Endothelial cell of umbilical vein (primary cell): ENCODE measurements around the gene LTB4R. TPM values are rescaled to one million over a fixed set of nuclear protein-coding genes. Genes with fewer than 3 reads are reported as not detected.

ENCODE experiments used
- BruUV-seq: library from RNA; stranded (reverse); fragments of 400-500 nt; replicated peaks from 2 replicates; lab custom pipeline; 2021; lab: Mats Ljungman, UMichigan
- CTCF ChIA-PET: fragments of 300-600, 350-600 bp; sonication (Branson Sonifier 250); formaldehyde crosslinking; loops from one replicate; lab custom pipeline; 2021; ENCODE audit warnings: antibody characterized with exemption, inconsistent platforms; lab: Charles Lee
- POLR2A ChIA-PET: fragments of 300-600, 350-600 bp; sonication (Branson Sonifier 250); formaldehyde crosslinking; loops from one replicate; lab custom pipeline; 2021; ENCODE audit warnings: antibody characterized with exemption, inconsistent platforms; lab: Charles Lee
- DNase-seq: peaks from one replicate; pipeline ENCODE4 v3.0.0-alpha.2; 2011; ENCODE audit warnings: low read depth, low spot score
- FAIRE-seq: peaks from 2 replicates; lab custom pipeline; 2011; peaks lifted over from hg19 to GRCh38; lab: Jason Lieb, UNC
- H2AFZ ChIP-seq: 2 replicates; pipeline ENCODE4 v1.6.0; 2012; ENCODE audit warnings: low read depth, low read length, control low read depth, inconsistent platforms
- H3K27ac ChIP-seq: 2 replicates; pipeline ENCODE4 v1.5.1; 2011; ENCODE audit warnings: low read depth, mild to moderate bottlenecking, control low read depth, low read length, moderate library complexity; ENCODE audit not compliant: insufficient read depth
- H3K27me3 ChIP-seq, 2 experiments: 2 replicates each; pipeline versions ENCODE4 v1.6.0 to v1.6.1; 2011; ENCODE audit warnings: low read length in 2 of 2, mixed read lengths in 1 of 2; ENCODE audit not compliant: control insufficient read depth in 2 of 2, insufficient read depth in 2 of 2
- H3K36me3 ChIP-seq, 2 experiments: 2 replicates in 1 of 2; 3 replicates in 1 of 2; pipeline ENCODE4 v1.5.1; 2011; ENCODE audit warnings: low read length in 2 of 2, mild to moderate bottlenecking in 1 of 2, moderate library complexity in 1 of 2; ENCODE audit not compliant: control insufficient read depth in 2 of 2, insufficient read depth in 2 of 2; ENCODE audit errors: extremely low read depth in 1 of 2
- H3K4me1 ChIP-seq: 3 replicates; pipeline ENCODE4 v1.5.1; 2011; ENCODE audit warnings: mild to moderate bottlenecking, low read length; ENCODE audit not compliant: control insufficient read depth, insufficient read depth; ENCODE audit errors: extremely low read depth
- H3K4me2 ChIP-seq: 2 replicates; pipeline ENCODE4 v1.6.1; 2011; ENCODE audit warnings: low read length, control low read depth, mixed read lengths; ENCODE audit not compliant: insufficient read depth
- H3K4me3 ChIP-seq, 3 experiments: fragments of 200-600 bp in 1 of 3; sonication (generic), shearing (Covaris generic) in 1 of 3; replicated peaks in 1 of 3; 2 replicates each; pipeline ENCODE4 v1.5.1; 2011 to 2016; ENCODE audit warnings: control low read depth in 3 of 3, low read length in 3 of 3, mild to moderate bottlenecking in 2 of 3, inconsistent platforms in 1 of 3, low read depth in 1 of 3, moderate library complexity in 1 of 3; ENCODE audit not compliant: insufficient read depth in 1 of 3
- H3K79me2 ChIP-seq: 2 replicates; pipeline ENCODE4 v1.6.0; 2012; ENCODE audit warnings: low read length, inconsistent platforms; ENCODE audit not compliant: control insufficient read depth, insufficient read depth
- H3K9ac ChIP-seq: replicated peaks from 2 replicates; pipeline ENCODE3; 2011; ENCODE audit warnings: low read length, control low read depth; ENCODE audit not compliant: insufficient read depth; ENCODE audit errors: extremely low read depth
- H3K9me1 ChIP-seq: replicated peaks from 3 replicates; pipeline ENCODE4 v1.6.0; 2011; ENCODE audit warnings: mild to moderate bottlenecking, low read length; ENCODE audit not compliant: control insufficient read depth, insufficient read depth; ENCODE audit errors: extremely low read depth
- H3K9me3 ChIP-seq: replicated peaks from 2 replicates; pipeline ENCODE4 v1.5.1; 2012; ENCODE audit warnings: low read length, inconsistent platforms; ENCODE audit not compliant: control insufficient read depth, insufficient read depth
- H4K20me1 ChIP-seq: replicated peaks from 2 replicates; pipeline ENCODE3; 2011; ENCODE audit warnings: mild to moderate bottlenecking, low read length; ENCODE audit not compliant: control insufficient read depth, insufficient read depth; ENCODE audit errors: extremely low read depth
- EZH2 ChIP-seq: IDR thresholded peaks from 2 replicates; pipeline ENCODE4 v1.6.1; 2012; ENCODE audit warnings: borderline replicate concordance, low read depth, mild to moderate bottlenecking, moderate library complexity, low read length, inconsistent platforms; ENCODE audit not compliant: severe bottlenecking
- FOS ChIP-seq: IDR thresholded peaks from 2 replicates; pipeline ENCODE4 v1.6.1; 2011; ENCODE audit warnings: mild to moderate bottlenecking, low read length, moderate library complexity, borderline replicate concordance; ENCODE audit not compliant: insufficient read depth
- GATA2 ChIP-seq: IDR thresholded peaks from 2 replicates; pipeline ENCODE4 v1.7.0; 2011; ENCODE audit warnings: low read depth, mild to moderate bottlenecking, moderate library complexity, mixed read lengths, low read length; ENCODE audit not compliant: insufficient read length, insufficient read depth
- JUN ChIP-seq: IDR thresholded peaks from 2 replicates; pipeline ENCODE4 v1.6.1; 2011; ENCODE audit warnings: borderline replicate concordance, low read depth; ENCODE audit not compliant: insufficient read length, insufficient read depth
- MYC ChIP-seq: IDR thresholded peaks from one replicate; pipeline ENCODE4 v1.6.1; 2011; ENCODE audit warnings: mild to moderate bottlenecking, low read depth, low read length
- POLR2A ChIP-seq: IDR thresholded peaks from 2 replicates; pipeline ENCODE4 v1.6.1; 2012; ENCODE audit warnings: low read depth, mild to moderate bottlenecking, control low read depth, low read length
- POLR2AphosphoS5 ChIP-seq: IDR thresholded peaks from 2 replicates; pipeline ENCODE4 v1.6.1; 2012; ENCODE audit warnings: low read depth, mild to moderate bottlenecking, control low read depth, low read length, moderate library complexity; ENCODE audit not compliant: insufficient read depth
- dilution Hi-C: fragments of 300-500 bp; cut with MboI; formaldehyde crosslinking; loops from one replicate; pipeline ENCODE4 v1.15.0; 2019; ENCODE audit warnings: low sequenced_read_pairs; ENCODE audit not compliant: extremely low pct_ligation_motif_present
- intact Hi-C: fragments of 100-400 bp; cut with micrococcal nuclease; formaldehyde crosslinking; loops from one replicate; pipeline ENCODE4 v1.10.0; 2022
- polyA plus RNA-seq, 4 experiments: library from polyadenylated mRNA; depleted of rRNA in 3 of 4; stranded (reverse) in 3 of 4; unstranded in 1 of 4; fragments of >200 nt; gene quantifications; 2 replicates each; pipeline versions ENCODE4 v1.2.1 to v1.2.3, GENCODE V29; 2011 to 2012; ENCODE audit warnings: missing spikeins in 1 of 4
- total RNA-seq: library from RNA; stranded (reverse); gene quantifications from 2 replicates; pipeline ENCODE4 v1.2.3, GENCODE V29; 2021
- TF ChIP-seq, protein P1 (sequence below): IDR thresholded peaks from 2 replicates; pipeline ENCODE4 v1.6.1; 2011; ENCODE audit not compliant: insufficient read depth, insufficient read length
- TF ChIP-seq, protein P2 (sequence below), 2 donors: IDR thresholded peaks; 1 replicate in 1 of 2; 2 replicates in 1 of 2; pipeline ENCODE4 v1.5.1; 2011; ENCODE audit warnings: low read length in 2 of 2, mild to moderate bottlenecking in 2 of 2, moderate library complexity in 2 of 2, control low read depth in 1 of 2, inconsistent platforms in 1 of 2, low read depth in 1 of 2; ENCODE audit not compliant: insufficient read depth in 1 of 2; ENCODE audit errors: extremely low read depth in 1 of 2

Gene LTB4R
- total and polyA plus RNA-seq, 2 donors (not counting 3 experiments of a cell fraction or from before 2014, with no cell fraction given), result 9.1 to 10.5 TPM

DNA sequence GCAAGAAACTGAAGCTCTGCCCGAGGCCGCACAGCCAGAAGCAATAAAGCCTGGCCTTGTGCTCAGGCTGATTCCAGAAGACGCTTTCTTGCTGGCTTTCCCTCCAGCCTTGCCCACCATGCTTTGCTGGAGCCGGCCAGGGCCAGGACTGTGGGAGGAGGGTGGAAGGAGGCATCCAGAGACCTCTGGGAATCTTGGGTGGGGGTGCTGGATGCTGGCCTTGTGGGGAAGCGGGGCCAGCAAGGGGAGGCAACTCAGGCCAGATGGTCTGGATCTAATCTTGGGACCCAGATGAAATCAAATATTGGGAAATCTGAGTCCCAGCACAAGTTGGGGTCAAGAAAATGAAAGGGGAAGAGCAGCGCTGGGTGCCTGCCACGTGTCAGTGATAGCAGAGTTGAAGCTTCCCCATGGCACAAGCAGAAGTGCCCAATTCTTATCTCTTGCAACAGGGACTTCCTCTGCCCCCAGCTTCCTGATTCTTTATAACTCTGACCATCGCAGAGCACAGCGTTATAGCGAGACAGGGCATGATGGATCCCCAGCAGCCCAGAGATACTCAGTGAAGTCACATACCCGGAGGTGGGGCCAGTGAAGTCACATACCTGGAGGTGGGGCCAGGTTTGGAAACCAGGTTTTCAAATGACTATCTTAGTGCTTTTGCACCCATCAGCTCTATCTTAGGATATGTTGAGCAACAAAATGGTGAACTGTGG is 33.5 kb upstream of the LTB4R start:
- H3K4me3 ChIP-seq, result no peak overlapping the region
- BruUV-seq, result no TSS peak
- no peaks in the 10 kb centered on the region for H3K79me2 ChIP-seq
- H3K4me1 ChIP-seq, result no peaks in the 10 kb centered on the region
- H3K9me3 ChIP-seq, result no peaks in the 10 kb centered on the region
- H3K9me1 ChIP-seq, result no peaks in the 10 kb centered on the region
- H3K4me2 ChIP-seq, result no peak overlapping the region
- TF ChIP-seq MYC (no peak), EZH2 (no peak)
- intact Hi-C loops, result no loop called here
- H3K36me3 ChIP-seq, result no peaks in the 10 kb centered on the region
- ChIA-PET CTCF (interaction anchor here (0.9 to 1.0 kb wide), 3 partner anchors 19 to 30 kb away, joined by 3 to 4 read pairs (median 3); partner anchors contain the start of gene CIDEB), POLR2A (interaction anchor here (0.6 kb wide), 1 partner anchor 34 kb away, joined by 8 read pairs; no protein-coding TSS in a partner anchor)
- DNase-seq, result no peak
- no peak overlapping the region for H2AFZ ChIP-seq
- dilution Hi-C loops, result no loop called here
- H3K27me3 ChIP-seq, result no peaks in the 10 kb centered on the region
- H3K9ac ChIP-seq, result no peak overlapping the region
- no peak for FAIRE-seq
- no peak overlapping the region for H3K27ac ChIP-seq
- H4K20me1 ChIP-seq, result no peaks in the 10 kb centered on the region

DNA sequence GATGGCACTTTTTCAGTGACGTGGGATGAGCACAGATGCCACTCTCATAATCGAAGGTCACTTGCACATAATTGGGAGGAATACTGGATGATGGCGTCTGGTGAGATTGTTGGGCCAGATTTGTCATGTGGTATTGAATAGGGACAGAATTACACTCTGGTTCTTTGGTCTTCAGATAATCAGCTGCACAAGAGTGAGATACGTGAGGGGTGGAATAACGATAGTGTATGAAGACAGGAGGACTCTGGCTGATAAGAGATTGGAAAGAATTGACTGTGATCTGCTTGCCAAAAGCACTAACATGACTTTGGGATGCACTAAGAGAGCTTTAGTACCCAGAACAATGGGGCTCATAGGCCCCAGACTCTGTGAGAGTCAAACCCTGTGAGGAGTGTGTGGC is 32.9 kb upstream of the LTB4R start:
- H3K79me2 ChIP-seq, result no peaks in the 10 kb centered on the region
- H3K4me1 ChIP-seq, result no peaks in the 10 kb centered on the region
- H3K27me3 ChIP-seq, result no peaks in the 10 kb centered on the region
- H3K9ac ChIP-seq, result no peak overlapping the region
- H3K4me2 ChIP-seq, result no peak overlapping the region
- DNase-seq, result no peak
- no peaks in the 10 kb centered on the region for H4K20me1 ChIP-seq
- H3K4me3 ChIP-seq, result no peak overlapping the region
- dilution Hi-C loops (no loop called here), intact Hi-C loops (no loop called here)
- TF ChIP-seq GATA2, result no peak
- no peak for TF ChIP-seq EZH2
- TF ChIP-seq POLR2AphosphoS5, result no peak
- TF ChIP-seq, protein P1, sequence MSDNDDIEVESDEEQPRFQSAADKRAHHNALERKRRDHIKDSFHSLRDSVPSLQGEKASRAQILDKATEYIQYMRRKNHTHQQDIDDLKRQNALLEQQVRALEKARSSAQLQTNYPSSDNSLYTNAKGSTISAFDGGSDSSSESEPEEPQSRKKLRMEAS, result no peak
- TF ChIP-seq, protein P2, sequence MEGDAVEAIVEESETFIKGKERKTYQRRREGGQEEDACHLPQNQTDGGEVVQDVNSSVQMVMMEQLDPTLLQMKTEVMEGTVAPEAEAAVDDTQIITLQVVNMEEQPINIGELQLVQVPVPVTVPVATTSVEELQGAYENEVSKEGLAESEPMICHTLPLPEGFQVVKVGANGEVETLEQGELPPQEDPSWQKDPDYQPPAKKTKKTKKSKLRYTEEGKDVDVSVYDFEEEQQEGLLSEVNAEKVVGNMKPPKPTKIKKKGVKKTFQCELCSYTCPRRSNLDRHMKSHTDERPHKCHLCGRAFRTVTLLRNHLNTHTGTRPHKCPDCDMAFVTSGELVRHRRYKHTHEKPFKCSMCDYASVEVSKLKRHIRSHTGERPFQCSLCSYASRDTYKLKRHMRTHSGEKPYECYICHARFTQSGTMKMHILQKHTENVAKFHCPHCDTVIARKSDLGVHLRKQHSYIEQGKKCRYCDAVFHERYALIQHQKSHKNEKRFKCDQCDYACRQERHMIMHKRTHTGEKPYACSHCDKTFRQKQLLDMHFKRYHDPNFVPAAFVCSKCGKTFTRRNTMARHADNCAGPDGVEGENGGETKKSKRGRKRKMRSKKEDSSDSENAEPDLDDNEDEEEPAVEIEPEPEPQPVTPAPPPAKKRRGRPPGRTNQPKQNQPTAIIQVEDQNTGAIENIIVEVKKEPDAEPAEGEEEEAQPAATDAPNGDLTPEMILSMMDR (IDR thresholded peaks at IDR 0.05; ENCODE audit: extremely low read depth in 1 of 2, insufficient read depth in 1 of 2, low read depth in 1 of 2, low read length in 2 of 2), result no peak
- TF ChIP-seq POLR2A, result no peak
- TF ChIP-seq MYC, result no peak
- no peak for TF ChIP-seq JUN
- no peak for TF ChIP-seq FOS
- H3K9me3 ChIP-seq, result no peaks in the 10 kb centered on the region
- FAIRE-seq, result no peak
- no peaks in the 10 kb centered on the region for H3K36me3 ChIP-seq
- ChIA-PET POLR2A (interaction anchor here (0.6 kb wide), 1 partner anchor 35 kb away, joined by 8 read pairs; no protein-coding TSS in a partner anchor), CTCF (interaction anchor here (0.9 to 2.2 kb wide), 2 partner anchors 18 to 21 kb away, joined by 3 to 6 read pairs; partner anchors contain the start of genes DHRS1 and NOP9)
- no peak overlapping the region for H2AFZ ChIP-seq
- BruUV-seq, result no TSS peak
- no peak overlapping the region for H3K27ac ChIP-seq
- no peaks in the 10 kb centered on the region for H3K9me1 ChIP-seq
